ENCODE results near the gene EXT2.

EXT2 gene

GRCh38 chr11:44165432-44165831 is 70.0 kb downstream of the EXT2 start:
- no peak for DNase-seq (ENCODE audit: low spot score)

DNA sequence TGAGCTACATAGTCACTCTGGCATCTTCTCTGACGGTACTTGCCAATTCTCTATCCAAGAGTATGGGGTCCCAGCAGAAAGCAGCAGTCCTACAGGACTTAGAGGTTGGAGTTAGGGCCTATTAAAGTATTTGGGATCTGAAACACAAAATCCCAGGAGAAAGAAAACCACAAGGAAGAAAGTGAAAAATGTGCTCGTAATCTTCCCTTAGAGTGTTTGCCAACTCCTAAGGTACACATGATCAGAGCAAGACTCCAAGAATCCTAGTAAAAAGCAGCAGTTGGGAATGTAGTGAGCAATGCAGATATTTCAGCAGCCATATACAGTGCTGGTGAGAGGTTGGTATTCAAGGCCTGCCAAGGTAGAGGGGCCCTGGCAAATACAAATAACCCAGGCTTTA is 71.6 kb downstream of the EXT2 start:
- no peak for DNase-seq (ENCODE audit: low spot score)

DNA sequence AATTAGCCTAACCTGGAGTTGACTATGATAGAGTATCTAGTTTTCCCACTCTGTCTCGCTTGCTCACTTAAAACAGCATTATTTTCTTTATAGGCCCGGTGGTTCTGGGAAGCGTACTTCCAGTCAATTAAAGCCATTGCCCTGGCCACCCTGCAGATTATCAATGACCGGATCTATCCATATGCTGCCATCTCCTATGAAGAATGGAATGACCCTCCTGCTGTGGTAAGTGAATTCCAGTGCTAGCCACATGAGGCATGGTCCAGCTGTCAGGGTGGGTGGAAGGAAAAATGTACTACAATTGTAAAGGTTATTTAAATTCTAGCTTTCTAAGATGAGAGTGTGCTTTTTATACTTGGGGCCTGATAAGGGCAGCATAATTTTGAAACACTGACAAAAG is 76.0 kb downstream of the EXT2 start:
- DNase-seq (ENCODE audit: low spot score) = no peak

- no peak for DNase-seq (ENCODE audit: low spot score)
Observed at GRCh38 chr11:44172966-44173365, 77.5 kb downstream of the EXT2 start.

GRCh38 chr11:44174842-44175241 is 79.4 kb downstream of the EXT2 start:
- no peak for DNase-seq (ENCODE audit: low spot score)

DNA sequence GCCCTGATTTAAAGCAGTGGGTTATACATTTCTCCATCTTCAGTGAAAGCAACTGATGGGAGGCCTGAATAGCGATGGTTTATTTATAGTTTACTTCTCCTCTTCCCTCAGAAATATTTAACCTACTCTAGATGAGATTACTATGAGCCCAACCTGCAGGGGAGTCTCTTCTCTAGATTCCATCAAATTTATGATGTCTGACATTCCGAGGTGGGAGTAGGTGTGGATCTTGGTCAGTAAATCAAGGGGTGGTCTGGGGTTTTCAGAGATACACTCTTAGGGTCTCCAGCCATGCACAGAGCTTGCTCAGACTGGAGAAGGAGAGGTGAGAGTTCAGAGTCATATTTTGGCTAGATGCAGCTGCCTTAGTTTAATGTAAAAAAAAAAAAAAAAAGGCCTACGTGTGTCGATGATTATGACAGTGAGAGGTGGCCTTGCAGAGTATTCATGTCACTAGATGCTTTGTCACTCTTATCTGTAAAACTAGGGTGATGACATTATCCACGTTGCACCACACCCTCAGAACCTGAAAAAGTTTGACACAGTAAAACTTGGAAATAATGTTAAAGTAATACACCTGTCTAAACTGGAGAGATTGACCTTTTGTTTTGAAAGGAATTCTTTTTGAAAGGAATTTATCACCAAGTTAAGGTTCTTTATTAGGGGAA is 81.2 kb downstream of the EXT2 start:
- DNase-seq (ENCODE audit: low spot score) = no peak

DNA sequence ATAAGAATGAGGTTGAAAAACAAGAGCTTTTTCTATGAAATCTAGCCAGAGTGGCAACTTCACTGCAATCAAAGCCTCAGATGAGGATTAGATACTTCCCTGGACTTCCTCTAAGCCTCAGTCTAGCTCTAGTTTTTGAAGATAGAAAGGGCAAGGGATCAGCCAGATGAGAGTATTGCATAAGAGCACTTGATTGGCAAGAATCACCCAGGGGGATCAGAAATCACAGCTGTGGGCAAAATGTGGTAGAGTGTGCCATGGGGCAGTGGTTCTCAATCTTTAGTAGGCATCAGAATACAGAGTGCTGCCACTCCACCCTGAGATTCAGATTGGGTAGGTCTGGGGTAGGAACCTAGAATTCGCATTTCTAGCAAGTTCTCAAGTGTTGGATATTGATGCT is 82.4 kb downstream of the EXT2 start:
- DNase-seq (ENCODE audit: low spot score) = no peak

DNA sequence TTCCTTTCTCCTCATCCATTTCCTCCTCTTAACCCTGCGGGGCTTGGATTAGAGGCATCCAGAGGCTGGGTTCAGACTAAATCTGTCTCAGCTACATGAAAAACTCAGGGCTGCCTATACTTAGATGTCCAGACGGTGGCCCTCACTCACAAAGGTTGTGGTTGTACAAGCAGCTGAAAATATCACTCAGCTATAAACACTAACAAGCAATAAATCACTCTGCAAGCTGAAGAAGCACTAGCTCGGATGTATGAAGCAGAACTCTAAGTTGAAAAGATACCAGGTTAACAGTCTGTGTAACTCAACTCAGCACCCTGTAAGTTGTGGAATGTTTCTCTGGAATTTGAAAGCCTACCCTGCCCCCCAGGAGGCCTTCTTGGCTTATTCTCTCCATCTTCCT is 82.9 kb downstream of the EXT2 start:
- DNase-seq (ENCODE audit: low spot score) = no peak

DNA sequence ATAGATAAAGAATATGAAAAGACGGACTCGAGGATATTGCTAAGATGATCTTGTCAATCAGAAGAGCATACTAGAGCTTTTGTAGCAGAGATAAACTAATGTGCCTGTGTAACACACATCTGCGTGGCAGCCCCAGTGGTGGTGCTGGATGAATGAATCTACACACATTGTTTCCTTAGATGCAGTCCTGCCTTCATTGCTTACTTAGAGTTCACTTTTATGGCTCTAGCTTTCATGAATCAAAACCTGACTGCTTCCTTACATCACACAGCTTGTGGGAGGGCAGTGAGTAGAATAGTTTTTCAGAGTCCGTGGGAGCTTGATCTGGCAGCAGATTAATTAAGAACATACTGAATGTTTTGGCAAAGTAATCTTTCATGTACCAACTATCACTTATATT is 83.7 kb downstream of the EXT2 start:
- no peak for DNase-seq (ENCODE audit: low spot score)

DNA sequence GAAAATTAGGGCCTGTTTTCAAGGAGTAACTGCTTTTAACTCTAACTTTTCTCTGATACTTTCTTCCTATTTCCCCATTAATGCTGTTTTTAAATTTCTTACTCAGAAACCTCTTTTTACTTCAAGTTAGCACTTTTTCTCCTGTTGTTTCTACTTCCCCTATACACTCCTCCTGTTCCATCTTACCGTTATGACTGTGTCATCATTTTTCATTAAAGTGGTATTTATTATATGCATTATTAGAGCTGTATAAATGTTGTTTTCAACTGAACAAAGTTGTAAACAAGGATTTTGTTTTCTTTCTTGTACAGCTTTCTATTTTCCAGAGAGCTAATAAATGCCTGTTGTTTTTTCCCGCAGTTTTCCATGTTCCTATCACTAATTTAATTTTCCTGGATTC is 84.6 kb downstream of the EXT2 start:
- DNase-seq (ENCODE audit: low spot score) = no peak

GRCh38 chr11:44185522-44185921 is 90.0 kb downstream of the EXT2 start:
- DNase-seq (ENCODE audit: low spot score) = no peak

- DNase-seq (ENCODE audit: low spot score) = no peak
Observed at GRCh38 chr11:44186321-44186930, 90.9 kb downstream of the EXT2 start.

DNA sequence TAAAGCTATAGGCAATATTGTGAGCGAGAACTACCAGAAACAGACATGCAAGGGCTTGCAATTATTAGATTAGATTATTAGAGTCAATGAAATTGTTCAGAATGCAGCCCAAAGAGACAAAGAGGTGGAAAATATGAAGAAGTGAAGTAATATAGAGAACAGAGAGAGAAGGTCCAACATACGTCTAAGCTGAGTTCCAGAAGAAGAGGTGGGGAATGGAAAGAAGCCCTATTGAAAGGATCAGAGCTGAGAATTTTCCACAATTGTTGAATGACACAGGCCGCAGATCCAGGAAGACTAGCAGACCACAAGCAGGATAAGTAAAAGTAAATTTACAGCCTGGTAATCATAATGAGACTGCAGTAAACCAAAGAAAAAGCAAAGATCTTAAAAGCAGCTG is 93.2 kb downstream of the EXT2 start:
- no peak for DNase-seq (ENCODE audit: low spot score)

DNA sequence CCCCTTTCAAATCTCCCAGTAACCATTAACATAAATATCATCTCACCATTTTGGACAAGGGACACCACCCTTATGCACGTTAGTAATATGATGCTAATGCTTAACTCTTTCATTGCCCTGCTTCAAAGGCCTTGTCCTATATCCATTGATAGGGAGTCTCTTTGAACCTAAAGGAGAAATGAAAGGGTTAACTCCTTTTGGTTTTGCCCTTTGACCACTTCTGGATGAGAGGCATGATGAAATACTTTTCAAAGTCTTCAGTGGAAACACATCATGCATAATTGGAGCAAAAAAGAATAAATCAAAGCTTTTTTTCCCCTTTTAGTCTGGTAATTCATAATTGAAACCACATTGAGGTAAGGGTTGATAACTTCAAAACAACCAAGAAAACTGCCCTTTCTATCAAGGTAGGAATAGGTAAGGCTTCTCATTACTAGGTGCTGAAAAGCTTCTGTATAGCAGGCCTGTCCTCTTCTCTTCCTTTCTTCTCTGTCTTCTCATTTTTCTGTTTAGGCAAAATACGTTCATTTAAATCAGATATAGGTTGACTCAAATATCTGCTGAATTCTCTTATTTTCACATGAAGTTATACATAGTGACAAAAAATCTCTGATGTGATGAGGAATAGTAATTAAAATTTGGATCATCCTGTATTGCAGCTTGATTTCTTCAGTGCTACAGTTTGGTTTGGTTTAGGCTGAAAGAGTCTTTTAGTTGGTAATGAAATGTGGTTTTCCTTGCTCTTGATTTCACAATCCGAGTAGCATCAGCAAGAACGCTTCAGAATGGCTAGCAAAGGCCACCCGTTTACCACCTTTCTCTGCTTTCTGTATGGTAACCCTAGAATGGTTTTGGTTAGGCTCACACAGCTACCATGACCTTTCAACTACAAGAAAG is 94.8 kb downstream of the EXT2 start:
- no peak for DNase-seq (ENCODE audit: low spot score)

GRCh38 chr11:44190883-44191230 is 95.4 kb downstream of the EXT2 start:
- no peak for DNase-seq (ENCODE audit: low spot score)

- DNase-seq (ENCODE audit: low spot score) = no peak
Observed at GRCh38 chr11:44191322-44192016, 96.0 kb downstream of the EXT2 start.

- DNase-seq (ENCODE audit: low spot score) = no peak
Observed at GRCh38 chr11:44192017-44192385, 96.5 kb downstream of the EXT2 start.

- no peak for DNase-seq (ENCODE audit: low spot score)
Observed at GRCh38 chr11:44192462-44193100, 97.1 kb downstream of the EXT2 start.

- no peak for DNase-seq (ENCODE audit: low spot score)
Observed at GRCh38 chr11:44193856-44194255, 98.4 kb downstream of the EXT2 start.

DNA sequence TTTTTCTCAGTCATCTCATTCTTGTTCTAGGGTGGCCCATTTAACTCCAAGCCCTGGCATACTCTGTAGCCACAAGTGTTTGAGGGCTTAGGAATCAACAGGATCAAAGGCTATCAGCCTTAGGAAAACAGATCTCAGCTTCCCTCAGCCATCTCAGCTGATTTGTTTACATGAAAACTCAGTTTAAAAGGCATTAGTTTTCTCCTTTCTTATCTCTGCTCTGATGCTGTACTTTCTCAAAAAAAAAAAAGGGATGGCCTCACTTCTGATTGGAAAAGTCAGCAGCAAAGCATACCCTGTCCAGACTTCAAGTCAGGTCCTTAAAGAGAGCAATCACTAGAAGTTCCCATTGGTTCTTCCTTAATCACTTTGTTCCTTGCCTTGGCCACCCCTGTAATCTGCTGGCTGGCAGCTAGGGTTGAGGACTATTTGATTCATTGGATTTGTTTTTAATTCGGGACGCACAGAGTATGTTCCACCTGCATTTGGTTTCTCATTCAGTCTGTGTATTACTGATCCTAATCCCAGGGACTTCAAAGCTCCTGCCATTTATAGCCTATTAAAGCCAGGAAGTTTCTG is 102.8 kb downstream of the EXT2 start:
- DNase-seq (ENCODE audit: low spot score) = no peak

DNA sequence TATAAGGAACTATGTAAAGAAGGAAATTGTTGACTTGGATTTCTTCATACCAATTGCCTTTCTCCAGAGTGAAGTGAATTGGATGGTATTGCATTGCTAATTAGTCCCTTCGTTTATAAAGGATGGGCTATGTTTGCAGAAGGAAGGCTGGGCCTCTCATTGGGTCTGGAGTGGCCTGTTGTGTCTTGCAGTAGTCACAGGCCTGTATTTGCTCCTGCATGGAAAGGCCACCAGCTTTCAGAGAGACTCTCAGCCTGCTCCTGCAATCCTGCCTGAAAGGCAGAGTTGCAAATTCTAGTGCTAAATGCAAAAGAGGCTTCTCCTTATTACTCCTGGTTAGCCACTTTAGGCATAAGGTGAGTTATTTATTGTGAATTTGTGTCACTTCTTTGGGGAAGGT is 103.8 kb downstream of the EXT2 start:
- no peak for DNase-seq (ENCODE audit: low spot score)

DNA sequence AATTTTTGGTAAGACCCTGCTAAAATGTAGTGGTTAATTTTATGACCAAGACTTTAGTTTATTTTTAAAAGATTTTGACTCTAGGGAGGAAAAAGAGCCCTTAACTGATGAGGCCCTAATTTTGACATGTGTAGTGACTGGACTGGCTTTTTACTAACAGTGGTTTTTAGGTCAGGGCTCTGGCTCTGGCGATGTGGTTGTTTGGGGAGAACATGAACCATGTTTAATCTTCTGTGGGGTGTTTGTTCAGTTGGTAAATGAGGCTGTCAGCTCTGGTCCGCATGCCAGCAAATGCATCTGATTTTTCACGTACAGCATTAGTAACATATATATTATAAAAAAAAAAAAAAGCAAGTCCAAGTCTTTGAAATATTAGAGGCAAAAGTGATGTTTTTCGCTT is 104.3 kb downstream of the EXT2 start:
- DNase-seq (ENCODE audit: low spot score) = no peak

All from LoVo (cell line).